Chondrocyte (in vitro differentiated cells): Measurements from ENCODE around the gene TBC1D14. TPM values are rescaled to one million over a fixed set of nuclear protein-coding genes. Genes with fewer than 3 reads are reported as not detected.
"Not testable (repeated sequence)": the region's sequence is repeated elsewhere in the genome, so short reads cannot be mapped to it uniquely, and the experiment has no call there.

Experiments used
- DNase-seq: peaks from one replicate; pipeline ENCODE4 v3.0.0; 2021; ENCODE audit warnings: mixed read lengths, low spot score
- H3K27ac Mint-ChIP-seq: one replicate; pipeline ENCODE4 v1.8.0; 2021; ENCODE audit warnings: mild to moderate bottlenecking, moderate library complexity, mixed read lengths; ENCODE audit not compliant: unreplicated experiment
- H3K27me3 Mint-ChIP-seq: 2 replicates; pipeline ENCODE4 v1.8.0; 2021; ENCODE audit warnings: low read depth, mixed read lengths
- H3K36me3 Mint-ChIP-seq: 2 replicates; pipeline ENCODE4 v1.8.0; 2021; ENCODE audit warnings: low read depth, mixed read lengths
- H3K4me1 Mint-ChIP-seq: 2 replicates; pipeline ENCODE4 v1.8.0; 2021; ENCODE audit warnings: low read depth, mild to moderate bottlenecking, mixed read lengths
- H3K4me3 Mint-ChIP-seq: one replicate; pipeline ENCODE4 v1.8.0; 2021; ENCODE audit warnings: mild to moderate bottlenecking, moderate library complexity, mixed read lengths; ENCODE audit not compliant: unreplicated experiment
- H3K9me3 Mint-ChIP-seq: 2 replicates; pipeline ENCODE4 v1.8.0; 2021; ENCODE audit warnings: low read depth, mixed read lengths
- CTCF ChIP-seq: fragments of 200-600 bp; sonication (generic); IDR thresholded peaks from 2 replicates; pipeline ENCODE4 v1.5.0; 2021; ENCODE audit warnings: antibody characterized with exemption, mild to moderate bottlenecking, moderate library complexity
- total RNA-seq: library from RNA; stranded (reverse); gene quantifications from 3 replicates; pipeline ENCODE4 v1.2.1, GENCODE V29; 2021

Gene TBC1D14
- total RNA-seq, 1 donor from 2014 or later: 25.2 TPM

- Mint-ChIP-seq H3K4me1 (peaks cover 8% of the 10 kb centered on the region), H3K9me3 (no peaks in the 10 kb centered on the region), H3K27ac (no peak overlapping the region), H3K4me3 (no peak overlapping the region), H3K36me3 (no peaks in the 10 kb centered on the region), H3K27me3 (no peaks in the 10 kb centered on the region)
- TF ChIP-seq CTCF: no peak
- no peak for DNase-seq
Observed at GRCh38 chr4:6901669-6902317, 7.8 kb upstream of the TBC1D14 start.

- Mint-ChIP-seq H3K36me3 (no peaks in the 10 kb centered on the region), H3K27me3 (peaks cover under 1% of the 10 kb centered on the region), H3K4me3 (no peak overlapping the region), H3K27ac (no peak overlapping the region), H3K4me1 (peaks cover 5% of the 10 kb centered on the region), H3K9me3 (no peaks in the 10 kb centered on the region)
- peak; percentile 85 for DNase-seq
- TF ChIP-seq CTCF: no peak
Observed at GRCh38 chr4:6902318-6903042, 7.1 kb upstream of the TBC1D14 start.

GRCh38 chr4:6905516-6906445 lies 3.8 kb upstream of the TBC1D14 start:
- no peaks in the 10 kb centered on the region for H3K36me3 Mint-ChIP-seq
- DNase-seq: no peak

GRCh38 chr4:6906486-6906885 lies 3.1 kb upstream of the TBC1D14 start:
- H3K27me3 Mint-ChIP-seq, H3K36me3 Mint-ChIP-seq, DNase-seq, H3K9me3 Mint-ChIP-seq, H3K27ac Mint-ChIP-seq, H3K4me3 Mint-ChIP-seq: not testable (repeated sequence)
- H3K4me1 Mint-ChIP-seq: peaks cover 27% of the 10 kb centered on the region

More at GRCh38 chr4:6905516-6906445, 3.8 kb upstream of the TBC1D14 start:
- H3K27ac Mint-ChIP-seq: no peak overlapping the region
- TF ChIP-seq CTCF: no peak
- H3K27me3 Mint-ChIP-seq: peaks cover 4% of the 10 kb centered on the region
- H3K9me3 Mint-ChIP-seq: no peaks in the 10 kb centered on the region
- no peak overlapping the region for H3K4me3 Mint-ChIP-seq
- peaks cover 22% of the 10 kb centered on the region for H3K4me1 Mint-ChIP-seq

DNA sequence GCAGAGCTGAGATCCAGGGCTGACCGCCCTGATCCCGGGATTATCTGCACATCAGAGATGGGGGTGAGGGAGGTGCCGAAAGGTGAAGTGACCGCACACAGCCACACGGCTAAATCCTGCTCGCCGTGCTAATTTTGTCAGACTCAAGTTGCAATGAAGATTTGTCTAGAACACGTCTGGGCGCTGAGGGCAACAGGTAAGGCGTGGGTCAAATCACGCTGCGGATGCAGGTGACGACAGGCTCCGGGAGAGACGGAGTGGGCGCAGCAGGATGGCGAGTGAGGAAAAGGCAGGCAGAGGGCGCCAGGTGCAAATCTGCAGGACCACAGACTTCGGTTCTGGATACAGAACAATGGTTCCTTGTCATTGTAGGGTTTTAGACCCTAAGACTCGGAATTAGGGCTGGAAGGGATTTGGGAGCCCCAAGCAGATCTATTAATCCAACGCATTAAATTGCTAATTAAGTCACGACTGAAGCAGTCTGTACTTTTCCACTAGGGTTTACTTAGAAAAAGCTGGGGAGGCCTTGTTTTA lies 1.9 kb upstream of the TBC1D14 start:
- Mint-ChIP-seq H3K27ac (no peak overlapping the region), H3K27me3 (peaks cover 4% of the 10 kb centered on the region), H3K9me3 (no peaks in the 10 kb centered on the region), H3K4me3 (no peak overlapping the region), H3K36me3 (peaks cover 2% of the 10 kb centered on the region), H3K4me1 (peaks cover 29% of the 10 kb centered on the region)
- TF ChIP-seq CTCF: peak; percentile 71
- no peak for DNase-seq
